ENCODE data around the gene MYL6.

The MYL6 gene

GRCh38 chr12:56189918-56190694, 31.9 kb downstream of the MYL6 start (continued):
- TF ChIP-seq, protein P1, sequence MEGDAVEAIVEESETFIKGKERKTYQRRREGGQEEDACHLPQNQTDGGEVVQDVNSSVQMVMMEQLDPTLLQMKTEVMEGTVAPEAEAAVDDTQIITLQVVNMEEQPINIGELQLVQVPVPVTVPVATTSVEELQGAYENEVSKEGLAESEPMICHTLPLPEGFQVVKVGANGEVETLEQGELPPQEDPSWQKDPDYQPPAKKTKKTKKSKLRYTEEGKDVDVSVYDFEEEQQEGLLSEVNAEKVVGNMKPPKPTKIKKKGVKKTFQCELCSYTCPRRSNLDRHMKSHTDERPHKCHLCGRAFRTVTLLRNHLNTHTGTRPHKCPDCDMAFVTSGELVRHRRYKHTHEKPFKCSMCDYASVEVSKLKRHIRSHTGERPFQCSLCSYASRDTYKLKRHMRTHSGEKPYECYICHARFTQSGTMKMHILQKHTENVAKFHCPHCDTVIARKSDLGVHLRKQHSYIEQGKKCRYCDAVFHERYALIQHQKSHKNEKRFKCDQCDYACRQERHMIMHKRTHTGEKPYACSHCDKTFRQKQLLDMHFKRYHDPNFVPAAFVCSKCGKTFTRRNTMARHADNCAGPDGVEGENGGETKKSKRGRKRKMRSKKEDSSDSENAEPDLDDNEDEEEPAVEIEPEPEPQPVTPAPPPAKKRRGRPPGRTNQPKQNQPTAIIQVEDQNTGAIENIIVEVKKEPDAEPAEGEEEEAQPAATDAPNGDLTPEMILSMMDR (tag by site-specific recombination; IDR thresholded peaks at IDR 0.05): 0 out of 2 replicates have a peak, but pooled peaks have one; percentile 33
- TF ChIP-seq ZBTB20 (tag by site-specific recombination; IDR thresholded peaks at IDR 0.05) (peak; percentile 57), ZNF624 (tag by site-specific recombination; IDR thresholded peaks at IDR 0.05) (0 out of 2 replicates have a peak, but pooled peaks have one; percentile 25), KLF9 (tag by site-specific recombination; IDR thresholded peaks at IDR 0.05; ENCODE audit: low read depth) (0 out of 2 replicates have a peak, but pooled peaks have one; percentile 20), ZBTB8A (tag by site-specific recombination; IDR thresholded peaks at IDR 0.05) (peak; percentile 70), ZNF138 (tag by site-specific recombination; IDR thresholded peaks at IDR 0.05; ENCODE audit: borderline replicate concordance) (no peak), RBAK (tag by site-specific recombination; IDR thresholded peaks at IDR 0.05) (no peak), OSR2 (tag by site-specific recombination; IDR thresholded peaks at IDR 0.05) (peak; percentile 39; the same call in 1 of the 2 replicates), ZNF10 (tag by site-specific recombination; IDR thresholded peaks at IDR 0.05) (peak; percentile 99), SCRT2 (tag by site-specific recombination; IDR thresholded peaks at IDR 0.05) (peak; percentile 95), ZXDB (tag by site-specific recombination; IDR thresholded peaks at IDR 0.05) (peak; percentile 95), ZNF747 (tag by site-specific recombination; IDR thresholded peaks at IDR 0.05) (no peak), ZBTB49 (tag by site-specific recombination; IDR thresholded peaks at IDR 0.05; ENCODE audit: low read depth) (no peak), ZNF114 (tag by site-specific recombination; IDR thresholded peaks at IDR 0.05) (no peak), ZNF274 (IDR thresholded peaks at IDR 0.05; ENCODE audit: low read length) (no peak), ZNF274 (tag by site-specific recombination; IDR thresholded peaks at IDR 0.05; ENCODE audit: borderline replicate concordance) (no peak), ZSCAN16 (tag by site-specific recombination; IDR thresholded peaks at IDR 0.05) (no peak), ZNF521 (tag by site-specific recombination; IDR thresholded peaks at IDR 0.05) (no peak), ZBTB21 (tag by site-specific recombination; IDR thresholded peaks at IDR 0.05) (peak; percentile 72), ZBTB26 (tag by site-specific recombination; optimal IDR thresholded peaks at IDR 0.05) (peak; percentile 70), ZBTB7A (tag by site-specific recombination; IDR thresholded peaks at IDR 0.05; ENCODE audit: low read depth) (peak; percentile 73), ZNF654 (tag by site-specific recombination; IDR thresholded peaks at IDR 0.05; ENCODE audit: low read depth) (no peak; the same call in 1 of the 2 replicates), ATF2 (tag by site-specific recombination; IDR thresholded peaks at IDR 0.05; ENCODE audit: low read depth) (no peak), ZBTB48 (tag by site-specific recombination; IDR thresholded peaks at IDR 0.05) (peak; percentile 20), ZNF239 (tag by site-specific recombination; IDR thresholded peaks at IDR 0.05) (0 out of 2 replicates have a peak, but pooled peaks have one; percentile 11), ZNF558 (tag by site-specific recombination; IDR thresholded peaks at IDR 0.05) (peak; percentile 80; the same call in 1 of the 2 replicates), SALL2 (tag by site-specific recombination; IDR thresholded peaks at IDR 0.05; ENCODE audit: borderline replicate concordance) (no peak; the same call in 1 of the 2 replicates)
- TF ChIP-seq, protein P2, sequence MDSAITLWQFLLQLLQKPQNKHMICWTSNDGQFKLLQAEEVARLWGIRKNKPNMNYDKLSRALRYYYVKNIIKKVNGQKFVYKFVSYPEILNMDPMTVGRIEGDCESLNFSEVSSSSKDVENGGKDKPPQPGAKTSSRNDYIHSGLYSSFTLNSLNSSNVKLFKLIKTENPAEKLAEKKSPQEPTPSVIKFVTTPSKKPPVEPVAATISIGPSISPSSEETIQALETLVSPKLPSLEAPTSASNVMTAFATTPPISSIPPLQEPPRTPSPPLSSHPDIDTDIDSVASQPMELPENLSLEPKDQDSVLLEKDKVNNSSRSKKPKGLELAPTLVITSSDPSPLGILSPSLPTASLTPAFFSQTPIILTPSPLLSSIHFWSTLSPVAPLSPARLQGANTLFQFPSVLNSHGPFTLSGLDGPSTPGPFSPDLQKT (IDR thresholded peaks at IDR 0.05; ENCODE audit: borderline replicate concordance, low read depth, low read length): no peak; the same call in 1 of the 2 replicates
- TF ChIP-seq, protein P3, sequence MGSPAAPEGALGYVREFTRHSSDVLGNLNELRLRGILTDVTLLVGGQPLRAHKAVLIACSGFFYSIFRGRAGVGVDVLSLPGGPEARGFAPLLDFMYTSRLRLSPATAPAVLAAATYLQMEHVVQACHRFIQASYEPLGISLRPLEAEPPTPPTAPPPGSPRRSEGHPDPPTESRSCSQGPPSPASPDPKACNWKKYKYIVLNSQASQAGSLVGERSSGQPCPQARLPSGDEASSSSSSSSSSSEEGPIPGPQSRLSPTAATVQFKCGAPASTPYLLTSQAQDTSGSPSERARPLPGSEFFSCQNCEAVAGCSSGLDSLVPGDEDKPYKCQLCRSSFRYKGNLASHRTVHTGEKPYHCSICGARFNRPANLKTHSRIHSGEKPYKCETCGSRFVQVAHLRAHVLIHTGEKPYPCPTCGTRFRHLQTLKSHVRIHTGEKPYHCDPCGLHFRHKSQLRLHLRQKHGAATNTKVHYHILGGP (tag by site-specific recombination; IDR thresholded peaks at IDR 0.05): no peak
- TF ChIP-seq, protein P4, sequence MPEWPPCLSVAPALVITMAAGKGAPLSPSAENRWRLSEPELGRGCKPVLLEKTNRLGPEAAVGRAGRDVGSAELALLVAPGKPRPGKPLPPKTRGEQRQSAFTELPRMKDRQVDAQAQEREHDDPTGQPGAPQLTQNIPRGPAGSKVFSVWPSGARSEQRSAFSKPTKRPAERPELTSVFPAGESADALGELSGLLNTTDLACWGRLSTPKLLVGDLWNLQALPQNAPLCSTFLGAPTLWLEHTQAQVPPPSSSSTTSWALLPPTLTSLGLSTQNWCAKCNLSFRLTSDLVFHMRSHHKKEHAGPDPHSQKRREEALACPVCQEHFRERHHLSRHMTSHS (tag by site-specific recombination; IDR thresholded peaks at IDR 0.05): no peak
